ENCODE results near the gene ZNF770.

DNA sequence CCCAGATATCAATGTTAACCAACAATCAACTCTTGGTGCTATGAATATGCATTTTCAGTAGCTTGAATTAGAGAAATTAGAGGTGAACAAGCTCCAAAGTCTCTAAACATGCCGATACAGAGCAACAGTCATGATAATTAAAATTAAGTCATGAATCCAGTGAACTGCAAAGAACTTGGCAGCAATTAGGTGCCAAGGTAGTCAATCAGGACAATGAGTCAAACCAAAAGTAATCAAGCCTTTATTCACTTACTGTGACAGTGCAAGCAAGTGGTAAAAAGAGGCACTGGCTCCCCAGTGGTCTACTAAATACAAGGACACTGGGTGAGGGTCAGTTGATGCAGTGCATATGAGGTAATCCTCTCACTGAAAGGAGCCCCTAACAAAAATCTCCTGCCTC is 1.8 kb downstream of the ZNF770 start:
- TF ChIP-seq CTCF (IDR thresholded peaks at IDR 0.05) (no peak), EZH2 (IDR thresholded peaks at IDR 0.05; ENCODE audit: borderline replicate concordance, insufficient read depth, low read depth, low read length, poor library complexity, severe bottlenecking) (no peak)

Measured in B cell (primary cell).